ENCODE data around the gene AGXT.

The AGXT gene

DNA sequence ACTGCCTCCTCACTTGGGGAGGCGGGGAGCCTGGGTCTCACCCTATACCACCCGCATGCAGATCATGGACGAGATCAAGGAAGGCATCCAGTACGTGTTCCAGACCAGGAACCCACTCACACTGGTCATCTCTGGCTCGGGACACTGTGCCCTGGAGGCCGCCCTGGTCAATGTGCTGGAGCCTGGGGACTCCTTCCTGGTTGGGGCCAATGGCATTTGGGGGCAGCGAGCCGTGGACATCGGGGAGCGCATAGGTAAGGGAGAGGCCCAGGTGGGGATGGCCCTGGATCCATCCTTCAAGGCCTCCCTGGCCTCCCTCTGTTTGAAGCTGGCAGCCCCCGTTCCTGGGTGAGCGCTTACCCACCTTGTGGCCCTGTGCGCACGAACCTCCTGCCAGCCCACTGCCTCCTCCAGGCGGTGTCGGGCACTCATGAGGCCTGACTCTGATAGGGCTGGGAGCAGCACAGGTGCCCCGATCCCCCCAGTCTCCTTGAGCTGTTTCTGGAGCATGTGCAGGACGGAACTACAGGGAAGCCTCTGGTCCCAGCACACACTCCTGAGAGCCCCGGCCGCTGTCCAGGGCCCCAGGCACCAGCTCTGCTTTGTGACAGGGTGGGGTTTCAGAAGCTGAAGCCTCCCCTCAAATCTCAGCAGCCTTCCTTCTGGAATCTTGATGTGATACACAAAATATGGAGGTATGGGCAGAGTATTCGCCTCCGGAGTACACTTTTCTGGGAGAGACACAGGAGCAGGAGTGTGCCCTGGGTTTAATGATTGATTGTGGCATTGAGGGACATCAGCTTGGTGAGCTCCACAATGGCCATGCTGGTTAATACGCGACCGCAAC, 708 bp downstream of the AGXT start:
- DNase-seq (ENCODE audit: low read depth in 3 of 3) = no peak

DNA sequence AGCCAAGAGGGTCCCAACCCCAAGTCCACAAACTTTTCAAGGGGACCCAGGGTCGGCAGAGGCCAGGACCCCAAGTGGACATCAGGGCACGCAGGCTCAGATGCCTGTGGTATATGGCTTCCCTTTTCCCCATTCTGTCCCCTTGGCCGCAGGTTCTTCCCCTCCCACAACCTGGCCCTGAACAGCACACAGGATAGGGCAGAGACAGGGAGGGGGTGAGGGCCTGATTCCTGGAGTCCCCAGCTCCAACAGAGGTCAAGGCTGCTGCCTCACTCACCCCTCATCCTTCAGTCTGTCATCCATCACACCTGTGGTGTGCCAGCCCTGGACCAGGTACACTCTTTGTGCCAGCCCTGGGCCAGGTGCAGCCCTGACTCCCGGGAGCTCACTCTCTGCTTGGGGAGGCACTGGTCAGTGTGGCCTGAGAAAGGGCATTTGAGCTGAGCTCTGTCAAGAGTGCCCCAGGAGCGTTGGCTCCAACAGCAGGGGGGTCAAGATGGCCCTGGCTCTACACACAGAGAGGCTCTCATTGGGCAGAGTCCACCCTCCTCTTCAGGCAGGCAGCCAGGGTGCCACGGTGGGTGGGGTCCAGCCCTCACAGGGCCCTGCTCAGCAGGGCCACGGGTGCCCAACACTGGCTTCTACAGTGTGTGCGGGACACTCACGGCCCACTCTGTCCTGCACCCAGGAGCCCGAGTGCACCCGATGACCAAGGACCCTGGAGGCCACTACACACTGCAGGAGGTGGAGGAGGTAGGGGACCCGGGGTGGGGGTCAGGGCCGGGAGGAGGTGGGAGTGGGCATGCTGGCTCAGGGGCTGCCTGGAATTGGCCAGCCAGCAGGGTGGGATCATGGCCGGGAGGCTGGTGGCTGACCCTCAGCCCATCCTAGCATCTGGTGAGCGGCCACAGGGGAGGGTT, 1.6 kb downstream of the AGXT start:
- no peak for DNase-seq (ENCODE audit: low read depth in 3 of 3)

- DNase-seq (ENCODE audit: low read depth in 3 of 3) = no peak
Measured at GRCh38 chr2:240871071-240871958, 2.7 kb downstream of the AGXT start.

DNA sequence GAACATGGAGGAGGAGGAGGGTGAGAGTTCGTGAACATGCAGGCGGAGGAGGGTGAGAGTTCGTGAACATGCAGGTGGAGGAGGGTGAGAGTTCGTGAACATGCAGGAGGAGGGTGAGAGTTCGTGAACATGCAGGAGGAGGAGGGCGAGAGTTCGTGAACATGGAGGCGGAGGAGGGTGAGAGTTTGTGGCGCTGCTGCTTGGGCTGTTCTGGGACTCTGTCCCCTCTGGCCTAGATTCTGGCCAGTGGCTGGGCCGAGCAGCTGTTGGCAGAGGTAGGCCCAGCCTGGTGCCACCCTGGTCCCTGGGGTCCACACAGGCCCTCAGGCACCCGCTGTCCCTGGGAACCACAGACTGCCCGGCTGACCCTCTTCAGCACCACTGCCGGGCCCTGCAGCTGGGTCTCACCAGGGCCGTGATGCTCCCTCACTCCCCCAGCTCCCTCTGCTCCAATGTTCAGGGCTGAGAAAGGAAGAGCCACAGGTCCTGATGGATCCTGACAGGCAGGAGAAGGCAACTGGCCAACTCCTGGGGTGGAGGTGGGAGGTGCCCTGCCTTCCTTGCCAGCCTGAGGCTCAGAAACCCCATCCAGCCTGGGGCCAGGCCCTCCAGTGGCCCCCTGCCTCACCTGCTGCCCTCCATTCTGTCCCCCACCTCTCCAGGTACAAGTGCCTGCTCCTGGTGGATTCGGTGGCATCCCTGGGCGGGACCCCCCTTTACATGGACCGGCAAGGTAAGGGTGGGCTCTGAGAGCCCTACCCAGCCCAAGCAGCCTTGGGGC, 3.9 kb downstream of the AGXT start:
- no peak for DNase-seq (ENCODE audit: low read depth in 3 of 3)

DNA sequence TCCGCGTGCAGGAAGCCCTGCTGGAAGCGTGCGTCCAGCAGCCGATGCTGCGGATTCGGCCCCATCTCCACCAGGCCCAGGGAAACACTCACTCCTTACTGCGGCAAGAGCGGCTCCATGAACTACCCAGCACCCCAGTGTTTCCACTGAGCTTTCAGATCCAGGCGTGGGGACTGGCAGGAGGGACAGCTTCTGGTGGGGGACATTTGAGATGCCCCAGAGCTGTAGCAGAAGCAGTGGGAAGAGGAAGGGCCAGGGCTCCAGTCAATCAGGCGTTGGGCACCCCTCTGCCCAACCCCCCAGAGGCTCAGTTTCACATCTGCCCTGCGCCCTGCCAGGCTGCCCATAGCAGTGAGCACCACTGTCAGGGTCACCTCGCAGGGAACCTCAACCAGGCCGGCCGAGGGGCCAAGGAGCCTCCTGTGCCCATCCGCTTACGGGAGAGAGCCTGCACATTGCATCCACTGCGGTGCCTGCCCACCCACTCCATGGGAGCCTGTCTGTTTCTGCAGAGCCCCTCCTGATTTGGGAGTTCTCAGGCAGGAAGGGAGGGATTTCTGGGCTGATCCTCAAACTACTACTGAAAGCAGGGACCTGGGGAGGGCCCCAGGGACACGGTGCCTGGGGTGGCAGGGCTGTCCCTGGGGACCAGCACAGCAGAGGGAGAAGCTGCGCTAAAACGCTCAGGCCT, 4.6 kb downstream of the AGXT start:
- no peak for DNase-seq (ENCODE audit: low read depth in 3 of 3)

GRCh38 chr2:240873805-240874714, 5.4 kb downstream of the AGXT start:
- DNase-seq (ENCODE audit: low read depth in 3 of 3) = no peak

- no peak for DNase-seq (ENCODE audit: low read depth in 3 of 3)
Measured at GRCh38 chr2:240874715-240875227, 6.1 kb downstream of the AGXT start.

DNA sequence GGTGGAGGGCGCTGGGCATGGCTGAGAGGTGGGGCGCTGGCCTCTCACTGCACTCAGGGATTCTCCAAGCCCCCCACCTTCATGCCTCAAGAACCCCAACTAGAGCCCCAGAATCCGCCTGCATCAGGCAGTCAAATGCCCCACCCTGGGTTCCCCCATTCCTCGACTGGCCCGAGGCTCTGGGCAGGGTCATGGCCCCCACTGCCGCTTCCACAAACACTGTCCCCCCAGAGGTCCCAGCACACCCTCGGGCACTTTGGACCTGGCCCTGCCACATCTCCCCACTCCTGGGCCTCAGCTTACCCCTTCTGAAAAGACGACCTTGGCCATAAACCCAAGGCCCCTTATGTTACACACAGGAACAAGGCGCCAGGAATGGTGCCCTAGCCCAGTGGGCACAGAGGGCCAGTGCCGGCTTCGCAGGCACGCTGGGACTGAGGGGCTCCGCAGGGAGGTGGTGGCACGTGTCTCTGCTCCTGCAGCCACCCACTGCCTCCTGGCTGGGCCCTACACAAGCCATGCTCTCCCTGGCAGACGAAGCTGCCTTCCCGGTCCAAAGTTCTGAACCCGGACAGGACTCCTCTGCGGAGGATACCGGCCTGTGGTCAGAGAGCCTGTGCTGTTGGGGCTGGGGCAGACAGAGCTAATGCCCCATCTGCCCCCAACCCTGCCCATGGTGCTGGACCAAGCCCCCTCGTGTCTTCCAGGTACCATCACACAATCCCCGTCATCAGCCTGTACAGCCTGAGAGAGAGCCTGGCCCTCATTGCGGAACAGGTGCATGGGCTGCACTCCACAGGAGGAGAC, 6.8 kb downstream of the AGXT start:
- DNase-seq (ENCODE audit: low read depth in 3 of 3) = no peak

DNA sequence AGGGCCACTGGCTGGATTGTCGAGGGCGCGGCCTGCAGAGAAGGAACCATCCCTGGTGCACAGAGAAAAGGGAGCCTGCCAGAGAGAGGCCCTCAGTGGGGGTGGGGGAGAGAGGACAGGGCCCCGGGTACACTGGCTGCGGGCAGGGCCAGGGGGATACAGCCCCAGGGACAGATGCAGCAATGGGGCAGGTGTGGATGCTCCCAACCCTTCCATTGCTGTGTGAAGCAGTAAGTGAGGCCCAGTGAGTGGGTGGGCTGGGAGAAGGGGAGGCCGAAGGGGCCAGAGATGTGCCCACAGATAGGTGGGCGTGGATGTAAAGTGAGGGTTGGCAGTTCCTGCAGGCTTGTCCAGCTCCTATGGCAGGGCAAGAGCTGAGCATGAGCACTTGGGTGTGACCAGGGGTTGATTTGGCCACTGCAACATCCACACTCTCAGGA, 7.4 kb downstream of the AGXT start:
- DNase-seq (ENCODE audit: low read depth in 3 of 3) = no peak

GRCh38 chr2:240876475-240877251, 8.0 kb downstream of the AGXT start:
- no peak for DNase-seq (ENCODE audit: low read depth in 3 of 3)

GRCh38 chr2:240877460-240878340, 9.1 kb downstream of the AGXT start:
- DNase-seq (ENCODE audit: low read depth in 3 of 3) = no peak

DNA sequence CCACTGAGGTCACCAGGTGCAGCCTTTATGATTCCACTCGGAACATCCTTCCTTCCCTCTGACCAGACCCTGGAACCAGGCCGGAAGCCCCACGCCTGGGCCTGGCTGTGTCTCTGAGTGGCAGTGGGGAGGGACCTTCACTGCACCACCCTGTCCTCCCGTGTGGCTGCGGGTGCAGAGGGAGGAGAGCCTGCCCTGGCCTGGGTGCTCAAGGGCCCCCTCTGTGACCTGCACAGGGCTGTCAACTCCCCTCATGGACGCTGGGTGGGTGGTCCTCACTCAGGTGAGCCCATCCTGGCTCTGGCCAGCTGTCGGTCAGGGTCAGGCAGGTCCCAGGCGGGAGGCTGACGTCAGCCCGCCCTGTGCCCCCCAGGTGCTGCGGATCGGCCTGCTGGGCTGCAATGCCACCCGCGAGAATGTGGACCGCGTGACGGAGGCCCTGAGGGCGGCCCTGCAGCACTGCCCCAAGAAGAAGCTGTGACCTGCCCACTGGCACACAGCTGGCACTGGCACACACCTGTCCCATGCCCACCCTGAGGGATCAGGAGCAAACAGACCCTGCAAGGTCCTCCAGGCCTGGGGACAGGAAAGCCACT, 9.8 kb downstream of the AGXT start:
- DNase-seq (ENCODE audit: low read depth in 3 of 3) = no peak

DNA sequence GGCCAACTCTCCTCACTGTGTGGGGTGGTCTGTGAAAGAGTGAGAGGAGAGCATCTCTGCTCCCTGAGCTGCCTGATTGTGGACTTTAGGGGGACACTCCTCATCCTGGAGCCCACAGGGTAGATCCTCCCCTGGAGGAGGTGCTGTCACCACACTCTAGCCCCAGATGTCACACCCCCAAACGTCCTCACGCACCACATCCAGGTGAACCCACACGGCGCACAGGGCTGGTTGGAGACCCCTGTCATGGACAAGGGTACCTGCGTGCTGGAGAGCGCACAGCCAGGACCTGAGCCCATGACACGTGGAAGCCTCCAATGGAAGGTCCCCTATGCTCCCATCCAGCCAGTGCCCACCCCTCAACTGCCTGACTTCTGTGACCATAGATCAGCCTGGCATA, 10.5 kb downstream of the AGXT start:
- no peak for DNase-seq (ENCODE audit: low read depth in 3 of 3)

DNA sequence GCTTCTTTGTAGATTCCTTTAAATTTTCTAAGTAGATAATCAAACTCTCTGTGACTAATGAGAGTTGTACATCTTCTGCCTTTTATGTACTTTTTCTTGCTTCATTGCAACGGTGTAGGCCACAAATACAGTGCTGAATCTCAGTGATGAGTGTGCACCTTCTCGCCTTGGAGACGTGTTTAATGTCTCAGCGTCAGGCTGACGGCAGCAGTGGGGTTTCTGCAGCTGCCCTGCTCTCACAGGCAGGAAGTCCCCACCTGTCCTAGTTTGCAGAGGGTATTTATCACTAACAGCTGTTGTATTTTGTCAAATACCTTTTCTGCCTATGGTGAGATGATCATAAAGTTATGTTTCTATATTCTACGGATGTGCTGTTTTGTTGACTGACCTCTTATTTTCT, 13.3 kb downstream of the AGXT start:
- DNase-seq (ENCODE audit: low read depth in 3 of 3) = no peak

DNA sequence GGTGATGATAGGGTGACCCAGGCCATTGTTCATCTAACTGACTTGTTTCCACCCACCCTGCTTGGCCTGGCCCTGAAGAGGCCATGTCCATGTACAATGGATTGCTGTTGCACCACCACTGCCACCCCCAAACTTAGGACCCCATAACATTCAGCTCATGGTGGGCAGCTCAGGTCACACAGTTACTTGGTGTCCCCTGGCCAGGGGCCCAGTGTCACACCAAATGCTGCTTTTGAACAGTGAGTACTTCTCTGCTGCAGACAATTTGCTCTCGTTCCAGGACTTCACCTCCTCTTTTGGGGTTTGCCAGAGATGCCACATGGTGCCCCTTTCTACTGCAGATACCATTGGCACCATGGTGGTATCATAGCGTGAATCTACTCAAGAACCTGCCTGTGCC, 15.6 kb downstream of the AGXT start:
- no peak for DNase-seq (ENCODE audit: low read depth in 3 of 3)

GRCh38 chr2:240884745-240885144, 16.1 kb downstream of the AGXT start:
- DNase-seq (ENCODE audit: low read depth in 3 of 3) = no peak
